OCI-LY7 (cell line): ENCODE measurements around the gene KIFBP.

ENCODE experiments used
- EZH2phosphoT487 ChIP-seq: fragments of 200-600 bp; sonication (generic); IDR thresholded peaks from 2 replicates; pipeline ENCODE4 v1.6.1; 2018; ENCODE audit warnings: low read depth, borderline replicate concordance, mild to moderate bottlenecking, mixed run types, antibody characterized with exemption, low read length, moderate library complexity, mixed read lengths
- TF ChIP-seq, protein P1 (sequence below): fragments of 200-600 bp; sonication (generic); conservative IDR thresholded peaks from 2 replicates; pipeline ENCODE4 v1.5.1; 2014; ENCODE audit warnings: mild to moderate bottlenecking, antibody characterized with exemption, low read length, moderate library complexity, mixed read lengths

DNA sequence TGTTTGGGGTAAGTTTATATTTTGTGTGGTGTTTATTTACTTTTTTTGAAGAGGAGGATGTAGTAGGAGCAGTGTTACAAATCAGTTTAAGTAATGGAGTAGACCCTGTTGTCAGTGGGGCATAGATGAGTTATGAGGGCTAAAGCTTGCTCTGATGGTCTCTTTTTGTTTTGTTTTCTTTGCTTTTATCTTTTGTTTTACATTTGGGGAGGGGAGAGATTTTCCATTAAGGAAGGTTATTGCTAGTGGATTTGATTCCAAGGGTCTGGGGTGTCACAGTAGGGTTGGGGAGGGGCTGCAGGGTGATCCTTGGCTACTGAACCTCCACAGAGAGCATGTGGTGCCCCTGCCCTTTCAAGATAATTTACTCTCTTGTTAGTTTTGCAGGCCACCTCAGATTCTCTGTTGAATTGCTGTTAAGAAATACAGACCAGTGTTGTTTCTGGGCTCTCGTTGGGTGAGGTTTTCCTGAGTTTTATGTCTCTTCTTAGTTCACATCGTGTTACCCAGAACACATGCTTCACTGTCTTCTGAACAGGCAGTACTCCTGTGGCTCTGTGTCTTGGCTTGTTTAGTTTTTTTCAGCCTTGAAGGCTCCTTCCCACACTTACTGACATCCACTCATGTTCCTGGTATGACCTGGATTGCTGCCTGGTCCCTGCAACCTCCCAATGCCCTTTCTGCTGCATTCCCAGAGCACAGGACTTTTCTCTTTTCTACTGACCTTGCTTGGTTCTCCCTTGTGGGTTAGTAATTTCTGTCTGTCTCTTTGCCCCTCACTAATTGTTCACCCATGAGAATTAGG, 4.2 kb downstream of the KIFBP start:
- TF ChIP-seq, protein P1, sequence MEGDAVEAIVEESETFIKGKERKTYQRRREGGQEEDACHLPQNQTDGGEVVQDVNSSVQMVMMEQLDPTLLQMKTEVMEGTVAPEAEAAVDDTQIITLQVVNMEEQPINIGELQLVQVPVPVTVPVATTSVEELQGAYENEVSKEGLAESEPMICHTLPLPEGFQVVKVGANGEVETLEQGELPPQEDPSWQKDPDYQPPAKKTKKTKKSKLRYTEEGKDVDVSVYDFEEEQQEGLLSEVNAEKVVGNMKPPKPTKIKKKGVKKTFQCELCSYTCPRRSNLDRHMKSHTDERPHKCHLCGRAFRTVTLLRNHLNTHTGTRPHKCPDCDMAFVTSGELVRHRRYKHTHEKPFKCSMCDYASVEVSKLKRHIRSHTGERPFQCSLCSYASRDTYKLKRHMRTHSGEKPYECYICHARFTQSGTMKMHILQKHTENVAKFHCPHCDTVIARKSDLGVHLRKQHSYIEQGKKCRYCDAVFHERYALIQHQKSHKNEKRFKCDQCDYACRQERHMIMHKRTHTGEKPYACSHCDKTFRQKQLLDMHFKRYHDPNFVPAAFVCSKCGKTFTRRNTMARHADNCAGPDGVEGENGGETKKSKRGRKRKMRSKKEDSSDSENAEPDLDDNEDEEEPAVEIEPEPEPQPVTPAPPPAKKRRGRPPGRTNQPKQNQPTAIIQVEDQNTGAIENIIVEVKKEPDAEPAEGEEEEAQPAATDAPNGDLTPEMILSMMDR: no peak
- TF ChIP-seq EZH2phosphoT487: no peak
